A172 (cell line): Measurements from ENCODE around the gene CAPN5. TPM values are rescaled to one million over a fixed set of nuclear protein-coding genes. Genes with fewer than 3 reads are reported as not detected.

Experiments
- DNase-seq: peaks from one replicate; pipeline ENCODE4 v3.0.0-alpha.2; 2015; ENCODE audit warnings: low spot score
- total RNA-seq: library from RNA; depleted of rRNA; stranded (reverse); fragments of >200 nt; shearing (Covaris generic); gene quantifications from 2 replicates; pipeline ENCODE4 v1.2.3, GENCODE V29; 2014

Gene CAPN5
- total RNA-seq, 1 experiment from 2014 or later, result 15.2 TPM

GRCh38 chr11:77149716-77150392, 83.1 kb downstream of the CAPN5 start:
- no peak for DNase-seq

DNA sequence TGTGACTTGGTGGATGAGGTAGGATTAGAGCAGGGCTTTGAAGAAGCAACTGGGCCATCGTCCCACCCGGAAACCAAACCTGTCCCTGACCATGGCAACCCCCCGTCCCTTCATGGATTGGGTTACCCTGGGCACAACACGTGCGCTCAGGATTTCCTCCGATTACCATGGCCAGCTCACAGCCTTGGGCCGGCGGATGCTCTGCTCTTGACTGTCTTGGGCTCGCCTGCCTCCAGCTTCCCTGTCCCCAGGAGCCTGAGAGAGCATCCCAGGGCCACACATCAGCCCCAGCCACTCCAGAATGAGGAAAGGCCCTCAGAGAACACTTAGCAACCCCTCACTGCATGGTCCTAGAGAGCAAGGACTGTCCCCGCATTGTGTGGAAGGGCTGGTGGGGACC, 84.1 kb downstream of the CAPN5 start:
- no peak for DNase-seq

GRCh38 chr11:77151804-77152509, 85.2 kb downstream of the CAPN5 start:
- DNase-seq, result no peak

- DNase-seq, result peak; percentile 12
These were observed 86.1 kb downstream of the CAPN5 start for GRCh38 chr11:77152846-77153245.

DNA sequence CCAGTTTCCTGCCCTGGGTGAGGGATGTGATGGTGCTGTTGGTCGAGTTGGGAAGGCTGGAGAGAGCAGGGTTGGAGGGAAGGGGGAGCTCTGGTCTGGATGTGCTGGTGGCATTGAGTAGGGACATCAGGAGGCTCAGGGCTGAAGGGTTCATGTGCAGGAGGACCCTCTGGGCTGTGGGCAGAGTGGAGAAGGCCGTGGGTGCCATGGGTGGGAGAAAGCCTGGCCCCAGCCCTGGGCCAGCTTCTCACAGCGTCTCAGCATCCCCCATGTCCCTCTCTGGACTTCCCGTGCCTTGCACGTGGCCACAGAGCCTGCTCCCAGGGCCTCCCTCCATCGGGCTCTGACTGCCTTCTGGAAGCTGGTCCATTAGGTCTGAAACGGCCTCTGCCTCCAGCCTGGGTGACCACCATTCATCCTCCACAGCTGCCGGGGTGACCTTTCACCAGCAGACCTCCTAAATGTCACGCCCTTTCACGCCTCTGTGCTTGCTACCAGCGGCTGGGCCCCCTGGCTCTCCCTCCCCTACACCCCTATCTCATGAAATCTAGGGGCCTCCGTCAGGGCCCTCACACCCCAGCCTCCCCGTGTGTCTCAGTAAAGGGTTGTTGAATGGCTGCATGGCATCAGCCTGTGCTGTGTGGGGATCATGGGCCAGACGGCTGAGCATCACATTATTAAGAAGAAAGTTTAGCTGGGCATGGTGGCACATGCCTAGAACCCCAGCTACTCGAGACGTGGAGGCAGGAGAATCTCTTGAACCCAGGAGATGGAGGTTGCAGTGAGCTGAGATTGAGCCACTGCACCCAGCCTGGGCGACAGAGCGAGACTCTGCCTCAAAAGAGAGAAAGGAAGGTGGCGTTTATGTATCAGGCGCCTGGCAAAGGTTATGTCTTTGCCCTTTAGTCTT, 86.8 kb downstream of the CAPN5 start:
- no peak for DNase-seq

DNA sequence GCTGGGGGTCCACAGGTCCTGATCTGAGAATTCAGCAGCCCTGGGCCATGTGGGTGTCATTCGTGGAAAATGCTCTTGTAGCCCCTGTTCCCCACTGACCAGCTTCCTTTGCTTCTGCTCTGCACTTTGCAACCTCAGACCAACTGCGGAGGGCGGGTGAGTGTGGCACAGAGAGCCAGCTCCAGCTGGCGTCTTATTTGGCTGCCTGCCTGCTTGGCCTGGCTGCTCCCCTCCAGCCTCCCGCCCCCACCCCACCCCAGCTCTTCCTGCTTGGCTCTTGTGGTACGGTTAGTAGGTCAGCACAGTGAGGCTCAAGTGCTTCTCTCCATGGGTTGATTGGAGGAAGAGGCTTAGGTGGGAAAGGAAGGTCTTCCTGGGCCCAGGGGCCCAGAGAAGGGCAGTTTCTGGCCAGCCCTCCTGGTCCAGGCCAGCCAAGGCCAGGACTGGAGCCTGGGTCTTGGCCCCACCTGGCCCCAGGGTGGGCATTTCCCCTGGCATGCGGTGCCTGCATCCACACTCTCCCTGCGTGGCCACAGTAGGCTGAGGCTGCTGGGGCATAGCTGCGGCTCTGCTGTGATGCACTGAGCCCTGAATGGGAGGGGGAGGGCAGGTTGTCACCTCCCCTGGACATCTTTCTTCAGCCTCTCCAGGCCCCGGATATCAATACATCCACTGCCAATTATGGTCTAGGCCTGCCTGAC, 87.8 kb downstream of the CAPN5 start:
- no peak for DNase-seq

GRCh38 chr11:77155082-77155475, 88.3 kb downstream of the CAPN5 start:
- no peak for DNase-seq

DNA sequence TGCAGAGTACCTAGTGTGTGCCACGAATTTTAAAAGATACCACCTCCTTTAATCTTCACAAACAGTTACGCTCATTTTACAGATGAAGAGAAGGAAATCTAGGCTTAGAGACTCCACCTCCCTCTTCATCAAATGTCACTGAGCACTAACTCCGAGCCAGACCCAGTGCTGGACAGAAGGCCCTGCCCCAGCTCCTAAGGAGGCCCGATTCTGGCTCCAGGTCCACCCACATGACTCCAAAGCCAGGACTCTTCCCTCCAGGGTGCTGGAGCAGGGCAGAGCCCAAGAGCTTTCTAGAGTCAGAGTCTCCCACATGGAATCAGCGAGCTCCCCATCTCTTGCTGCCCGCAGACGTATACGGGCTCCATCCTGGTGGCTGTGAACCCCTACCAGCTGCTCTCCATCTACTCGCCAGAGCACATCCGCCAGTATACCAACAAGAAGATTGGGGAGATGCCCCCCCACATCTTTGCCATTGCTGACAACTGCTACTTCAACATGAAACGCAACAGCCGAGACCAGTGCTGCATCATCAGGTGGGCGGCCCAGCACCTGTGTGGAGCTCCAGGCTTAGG, 88.9 kb downstream of the CAPN5 start:
- DNase-seq, result no peak

- DNase-seq, result no peak
These were observed 89.8 kb downstream of the CAPN5 start for GRCh38 chr11:77156396-77157195.

- DNase-seq, result no peak
These were observed 91.4 kb downstream of the CAPN5 start for GRCh38 chr11:77158041-77158695.

- DNase-seq, result no peak
These were observed 92.6 kb downstream of the CAPN5 start for GRCh38 chr11:77159219-77159936.

DNA sequence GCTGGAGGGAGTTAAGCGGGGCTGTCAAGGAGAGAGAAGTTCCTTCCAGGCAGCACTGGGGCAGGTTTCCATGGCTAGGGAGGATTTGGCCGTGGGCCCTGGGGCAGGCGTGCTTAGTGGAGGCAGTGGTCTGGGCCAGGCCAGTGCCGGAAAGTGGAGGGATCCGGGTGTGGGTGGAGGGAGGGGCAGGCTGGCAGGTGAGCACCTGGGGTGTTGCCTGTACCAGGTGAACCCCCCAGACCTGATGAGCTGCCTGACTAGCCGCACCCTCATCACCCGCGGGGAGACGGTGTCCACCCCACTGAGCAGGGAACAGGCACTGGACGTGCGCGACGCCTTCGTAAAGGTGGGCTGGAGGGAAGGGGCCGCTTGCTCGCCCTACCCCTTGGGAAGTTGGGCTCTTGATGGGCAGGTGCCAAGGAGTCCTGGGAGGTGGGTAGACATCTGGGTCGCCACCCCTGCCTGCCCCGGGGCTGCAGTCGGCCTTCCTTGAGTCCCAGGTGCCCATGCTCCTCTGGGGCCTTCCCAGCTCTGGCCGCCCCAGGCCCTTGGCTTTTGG, 93.2 kb downstream of the CAPN5 start:
- DNase-seq, result no peak

GRCh38 chr11:77163271-77163670, 96.5 kb downstream of the CAPN5 start:
- no peak for DNase-seq

GRCh38 chr11:77165066-77165465, 98.3 kb downstream of the CAPN5 start:
- DNase-seq, result no peak

DNA sequence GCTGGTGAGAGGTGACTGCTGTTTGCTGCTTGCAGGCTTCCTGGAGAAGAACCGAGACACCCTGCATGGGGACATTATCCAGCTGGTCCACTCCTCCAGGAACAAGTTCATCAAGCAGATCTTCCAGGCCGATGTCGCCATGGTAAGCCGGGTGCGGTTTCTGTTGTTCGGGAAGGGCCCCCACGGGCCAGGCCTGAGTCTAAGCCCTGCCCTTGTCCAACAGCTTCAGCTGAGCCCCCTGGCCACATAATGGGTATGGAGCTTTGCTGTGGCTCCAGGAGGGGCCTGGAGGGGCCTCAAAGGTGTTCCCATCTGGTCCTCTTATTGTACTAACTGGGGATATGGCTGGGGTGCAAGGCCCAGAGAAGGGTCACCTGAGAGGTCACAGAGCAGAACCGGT, 99.2 kb downstream of the CAPN5 start:
- DNase-seq, result no peak

- no peak for DNase-seq
These were observed 100.4 kb downstream of the CAPN5 start for GRCh38 chr11:77167111-77167626.

GRCh38 chr11:77167791-77168190, 101.0 kb downstream of the CAPN5 start:
- no peak for DNase-seq

- no peak for DNase-seq
These were observed 103.3 kb downstream of the CAPN5 start for GRCh38 chr11:77170107-77170506.

- DNase-seq, result no peak
These were observed 104.5 kb downstream of the CAPN5 start for GRCh38 chr11:77171254-77171653.
